Activated naive CD8-positive, alpha-beta T cell treated with anti-CD3 and anti-CD28 coated beads for 36 hours (primary cell): ENCODE results near the gene F8. TPM values are rescaled to one million over a fixed set of nuclear protein-coding genes. Genes with fewer than 3 reads are reported as not detected.
A peak's percentile ranks its signal among the peaks of the same experiment; 100 is the strongest.
"Not testable (repeated sequence)": the region's sequence is repeated elsewhere in the genome, so short reads cannot be mapped to it uniquely, and the experiment has no call there.

Experiments
- DNase-seq: peaks from one replicate; pipeline ENCODE4 v3.0.0; 2021
- H3K27ac Mint-ChIP-seq: one replicate; pipeline ENCODE4 v1.8.0; 2022; ENCODE audit warnings: mild to moderate bottlenecking, moderate library complexity, mixed read lengths
- H3K27me3 Mint-ChIP-seq: one replicate; pipeline ENCODE4 v1.8.0; 2022; ENCODE audit warnings: mild to moderate bottlenecking, mixed read lengths
- H3K36me3 Mint-ChIP-seq: one replicate; pipeline ENCODE4 v1.8.0; 2021; ENCODE audit warnings: mild to moderate bottlenecking, mixed read lengths
- H3K4me1 Mint-ChIP-seq: one replicate; pipeline ENCODE4 v1.8.0; 2021; ENCODE audit warnings: mixed read lengths
- H3K4me3 Mint-ChIP-seq: one replicate; pipeline ENCODE4 v1.8.0; 2022; ENCODE audit warnings: mild to moderate bottlenecking, moderate library complexity, mixed read lengths
- H3K9me3 Mint-ChIP-seq: one replicate; pipeline ENCODE4 v1.8.0; 2022; ENCODE audit warnings: mixed read lengths
- total RNA-seq, 2 experiments: library from RNA; stranded (reverse); gene quantifications; one replicate each; pipeline ENCODE4 v1.2.3, GENCODE V29; 2021

Gene F8
- total RNA-seq, 2 experiments from 2014 or later, result 4.3 TPM

- Mint-ChIP-seq H3K27me3 (no peaks in the 10 kb centered on the region), H3K4me1 (peaks cover 7% of the 10 kb centered on the region), H3K9me3 (no peaks in the 10 kb centered on the region), H3K27ac (peak overlapping the region; percentile 67), H3K36me3 (no peaks in the 10 kb centered on the region), H3K4me3 (peak overlapping the region; percentile 76)
- peak; percentile 68 for DNase-seq
These were observed 42.0 kb downstream of the F8 start for GRCh38 chrX:154980330-154981115.

- Mint-ChIP-seq H3K9me3 (no peaks in the 10 kb centered on the region), H3K27ac (no peak overlapping the region), H3K27me3 (no peaks in the 10 kb centered on the region), H3K36me3 (no peaks in the 10 kb centered on the region), H3K4me3 (no peak overlapping the region), H3K4me1 (peaks cover 7% of the 10 kb centered on the region)
- no peak for DNase-seq
These were observed 42.9 kb downstream of the F8 start for GRCh38 chrX:154979629-154980028.

- H3K27ac Mint-ChIP-seq, result no peak overlapping the region
- no peaks in the 10 kb centered on the region for H3K9me3 Mint-ChIP-seq
- no peak for DNase-seq
- H3K27me3 Mint-ChIP-seq, result no peaks in the 10 kb centered on the region
- no peak overlapping the region for H3K4me3 Mint-ChIP-seq
- H3K4me1 Mint-ChIP-seq, result peaks cover 2% of the 10 kb centered on the region
- H3K36me3 Mint-ChIP-seq, result no peaks in the 10 kb centered on the region
These were observed 54.2 kb downstream of the F8 start for GRCh38 chrX:154968353-154968752.

- H3K27ac Mint-ChIP-seq, result no peak overlapping the region
- no peak for DNase-seq
- H3K4me3 Mint-ChIP-seq, result no peak overlapping the region
- H3K4me1 Mint-ChIP-seq, result peaks cover 2% of the 10 kb centered on the region
- no peaks in the 10 kb centered on the region for H3K36me3 Mint-ChIP-seq
- H3K9me3 Mint-ChIP-seq, result no peaks in the 10 kb centered on the region
- H3K27me3 Mint-ChIP-seq, result no peaks in the 10 kb centered on the region
These were observed 54.9 kb downstream of the F8 start for GRCh38 chrX:154967603-154968002.

- DNase-seq, result no peak
- Mint-ChIP-seq H3K4me3 (no peak overlapping the region), H3K27me3 (no peaks in the 10 kb centered on the region), H3K36me3 (no peaks in the 10 kb centered on the region), H3K9me3 (no peaks in the 10 kb centered on the region), H3K27ac (no peak overlapping the region), H3K4me1 (no peaks in the 10 kb centered on the region)
These were observed 60.6 kb downstream of the F8 start for GRCh38 chrX:154961947-154962346.

GRCh38 chrX:154955799-154956198 is 66.7 kb downstream of the F8 start:
- H3K36me3 Mint-ChIP-seq, H3K4me3 Mint-ChIP-seq, H3K4me1 Mint-ChIP-seq, H3K27me3 Mint-ChIP-seq, DNase-seq, H3K27ac Mint-ChIP-seq, H3K9me3 Mint-ChIP-seq: not testable (repeated sequence)

GRCh38 chrX:154939265-154939664 is 83.3 kb downstream of the F8 start:
- H3K4me1 Mint-ChIP-seq, H3K27ac Mint-ChIP-seq, DNase-seq, H3K36me3 Mint-ChIP-seq, H3K9me3 Mint-ChIP-seq, H3K4me3 Mint-ChIP-seq, H3K27me3 Mint-ChIP-seq: not testable (repeated sequence)

- H3K27me3 Mint-ChIP-seq, result peaks cover 11% of the 10 kb centered on the region
- H3K36me3 Mint-ChIP-seq, H3K4me3 Mint-ChIP-seq, DNase-seq, H3K4me1 Mint-ChIP-seq, H3K27ac Mint-ChIP-seq, H3K9me3 Mint-ChIP-seq: not testable (repeated sequence)
These were observed 97.8 kb downstream of the F8 start for GRCh38 chrX:154924771-154925170.

- no peaks in the 10 kb centered on the region for H3K36me3 Mint-ChIP-seq
- H3K4me1 Mint-ChIP-seq, result no peaks in the 10 kb centered on the region
- H3K27ac Mint-ChIP-seq, result no peak overlapping the region
- DNase-seq, result peak; percentile 1
- H3K9me3 Mint-ChIP-seq, result no peaks in the 10 kb centered on the region
- H3K27me3 Mint-ChIP-seq, result peaks cover 3% of the 10 kb centered on the region
- peak overlapping the region; percentile 57 for H3K4me3 Mint-ChIP-seq
These were observed 104.5 kb downstream of the F8 start for GRCh38 chrX:154918060-154918483.

GRCh38 chrX:154914052-154914451 is 108.5 kb downstream of the F8 start:
- no peaks in the 10 kb centered on the region for H3K36me3 Mint-ChIP-seq
- H3K27me3 Mint-ChIP-seq, result peaks cover 3% of the 10 kb centered on the region
- H3K27ac Mint-ChIP-seq, result no peak overlapping the region
- H3K9me3 Mint-ChIP-seq, result no peaks in the 10 kb centered on the region
- no peaks in the 10 kb centered on the region for H3K4me1 Mint-ChIP-seq
- H3K4me3 Mint-ChIP-seq, result no peak overlapping the region
- no peak for DNase-seq

GRCh38 chrX:154910528-154910927 is 112.0 kb downstream of the F8 start:
- not testable (repeated sequence) for H3K4me1 Mint-ChIP-seq, H3K4me3 Mint-ChIP-seq, H3K36me3 Mint-ChIP-seq, DNase-seq, H3K27ac Mint-ChIP-seq, H3K9me3 Mint-ChIP-seq, H3K27me3 Mint-ChIP-seq

GRCh38 chrX:154910048-154910447 is 112.5 kb downstream of the F8 start:
- H3K27me3 Mint-ChIP-seq, H3K36me3 Mint-ChIP-seq, H3K9me3 Mint-ChIP-seq, H3K27ac Mint-ChIP-seq, DNase-seq, H3K4me1 Mint-ChIP-seq, H3K4me3 Mint-ChIP-seq: not testable (repeated sequence)

GRCh38 chrX:154908821-154909220 is 113.7 kb downstream of the F8 start:
- Mint-ChIP-seq H3K4me1 (no peaks in the 10 kb centered on the region), H3K4me3 (no peak overlapping the region), H3K36me3 (no peaks in the 10 kb centered on the region), H3K27me3 (peaks cover 4% of the 10 kb centered on the region), H3K27ac (no peak overlapping the region), H3K9me3 (no peaks in the 10 kb centered on the region)
- no peak for DNase-seq

- no peak overlapping the region for H3K4me3 Mint-ChIP-seq
- H3K36me3 Mint-ChIP-seq, result no peaks in the 10 kb centered on the region
- H3K9me3 Mint-ChIP-seq, result no peaks in the 10 kb centered on the region
- H3K4me1 Mint-ChIP-seq, result no peaks in the 10 kb centered on the region
- peaks cover 13% of the 10 kb centered on the region for H3K27me3 Mint-ChIP-seq
- no peak overlapping the region for H3K27ac Mint-ChIP-seq
- no peak for DNase-seq
These were observed 120.1 kb downstream of the F8 start for GRCh38 chrX:154902408-154902807.

GRCh38 chrX:154900323-154900722 is 122.2 kb downstream of the F8 start:
- Mint-ChIP-seq H3K27me3 (peaks cover 13% of the 10 kb centered on the region), H3K36me3 (no peaks in the 10 kb centered on the region), H3K4me3 (no peak overlapping the region), H3K9me3 (no peaks in the 10 kb centered on the region), H3K4me1 (no peaks in the 10 kb centered on the region), H3K27ac (no peak overlapping the region)
- DNase-seq, result no peak

GRCh38 chrX:154892296-154892695 is 130.2 kb downstream of the F8 start:
- Mint-ChIP-seq H3K4me1 (peaks cover 6% of the 10 kb centered on the region), H3K36me3 (peaks cover 4% of the 10 kb centered on the region), H3K27ac (no peak overlapping the region), H3K27me3 (no peaks in the 10 kb centered on the region), H3K4me3 (no peak overlapping the region), H3K9me3 (no peaks in the 10 kb centered on the region)
- no peak for DNase-seq
